H1 (cell line): ENCODE results near the gene DHRS7B. TPM values are rescaled to one million over a fixed set of nuclear protein-coding genes. Genes with fewer than 3 reads are reported as not detected.

Experiments
- polyA plus RNA-seq, 7 experiments: library from polyadenylated mRNA; depleted of rRNA in 3 of 7; stranded (reverse) in 5 of 7; unstranded in 2 of 7; fragments of >200 nt in 5 of 7; fragments of 200-250 nt in 2 of 7; gene quantifications; 1 replicate in 5 of 7; 2 replicates in 1 of 7; 4 replicates in 1 of 7; pipeline versions ENCODE4 v1.2.1 to v1.2.3, GENCODE V29; 2011 to 2013; ENCODE audit warnings: missing spikeins in 2 of 7, mixed read lengths in 2 of 7
- total RNA-seq: library from RNA; stranded (reverse); fragmentation: NEBNext Ultra II Directional; extraction: Animal tissue kit (Norgen Biotek cat#: 25700); gene quantifications from 2 replicates; pipeline ENCODE4 v1.2.1, GENCODE V29; 2021
- TF ChIP-seq, protein P1 (sequence below): IDR thresholded peaks from 2 replicates; pipeline ENCODE4 v1.6.1; 2011; ENCODE audit warnings: low read depth, mild to moderate bottlenecking, low read length; ENCODE audit not compliant: insufficient read depth

Gene DHRS7B
- total and polyA plus RNA-seq, 2 of the 8 experiments (the other 6 are each of a cell fraction or from before 2014, with no cell fraction given) = 11.0 to 27.9 TPM

DNA sequence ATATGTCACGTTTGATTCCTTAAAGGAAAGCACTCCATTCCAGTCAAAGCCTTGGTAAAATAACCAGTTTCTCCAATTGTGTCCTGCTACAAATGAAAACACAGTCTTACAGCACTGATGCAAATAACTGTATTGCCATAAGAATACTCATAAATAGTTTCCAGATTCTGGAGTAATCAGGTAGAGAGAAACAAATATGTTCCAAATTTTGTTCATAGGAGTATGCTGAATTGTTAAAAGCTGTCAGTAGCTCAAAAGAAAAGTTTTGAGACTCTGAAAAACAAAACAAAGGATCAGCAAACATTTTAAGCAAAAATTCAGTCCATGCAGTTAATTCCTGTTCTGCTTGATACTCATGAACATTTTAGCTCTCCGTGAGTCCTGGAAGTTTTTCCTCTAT lies 7.8 kb downstream of the DHRS7B start (continued):
- TF ChIP-seq, protein P1, sequence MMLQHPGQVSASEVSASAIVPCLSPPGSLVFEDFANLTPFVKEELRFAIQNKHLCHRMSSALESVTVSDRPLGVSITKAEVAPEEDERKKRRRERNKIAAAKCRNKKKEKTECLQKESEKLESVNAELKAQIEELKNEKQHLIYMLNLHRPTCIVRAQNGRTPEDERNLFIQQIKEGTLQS = no peak
